Epidermal melanocyte (primary cell): ENCODE data around the gene GDA.
"Not testable (repeated sequence)": the region's sequence is repeated elsewhere in the genome, so short reads cannot be mapped to it uniquely, and the experiment has no call there.

Experiments
- DNase-seq: peaks from one replicate; pipeline ENCODE4 v3.0.0; 2011; ENCODE audit warnings: low spot score; ENCODE audit not compliant: insufficient read length

Gene GDA

DNA sequence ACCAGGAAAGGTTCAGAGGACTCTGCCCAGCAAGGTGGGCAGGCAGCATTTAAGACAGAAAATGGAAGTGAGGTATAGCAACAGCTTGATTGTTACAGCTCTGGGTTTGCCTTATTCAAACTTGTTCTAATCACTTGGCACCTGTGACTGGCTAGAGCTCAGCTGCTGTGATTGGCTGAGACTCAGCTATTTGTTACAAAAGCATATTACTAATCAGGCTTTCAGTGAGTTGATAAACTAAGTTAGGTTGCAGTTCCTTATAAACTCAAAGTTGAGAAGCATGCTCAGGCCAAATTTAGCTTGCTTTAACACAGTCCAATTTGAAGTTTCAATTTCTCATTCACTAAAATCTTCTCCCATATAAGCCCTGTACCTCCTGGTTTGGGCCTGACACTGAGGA lies 56.3 kb downstream of the GDA start:
- DNase-seq: no peak

DNA sequence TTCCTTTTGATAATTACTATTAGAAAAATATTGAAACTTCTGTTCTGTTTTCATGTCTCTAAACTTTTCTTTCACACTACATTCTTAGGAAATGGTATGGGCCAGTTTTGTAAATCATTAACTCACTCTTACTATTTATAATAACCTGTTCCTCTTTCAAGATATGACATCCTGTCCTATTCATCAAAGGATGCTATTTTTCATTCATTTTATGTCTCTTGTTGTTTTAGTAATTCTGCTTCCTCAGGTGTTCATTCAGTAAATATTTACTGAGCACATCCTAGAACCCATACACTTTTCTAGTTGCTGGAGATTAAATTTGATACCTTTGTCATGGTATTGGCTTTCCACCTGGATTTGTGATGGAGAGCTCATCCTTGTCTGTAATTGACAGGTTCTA lies 58.0 kb downstream of the GDA start:
- no peak for DNase-seq

DNA sequence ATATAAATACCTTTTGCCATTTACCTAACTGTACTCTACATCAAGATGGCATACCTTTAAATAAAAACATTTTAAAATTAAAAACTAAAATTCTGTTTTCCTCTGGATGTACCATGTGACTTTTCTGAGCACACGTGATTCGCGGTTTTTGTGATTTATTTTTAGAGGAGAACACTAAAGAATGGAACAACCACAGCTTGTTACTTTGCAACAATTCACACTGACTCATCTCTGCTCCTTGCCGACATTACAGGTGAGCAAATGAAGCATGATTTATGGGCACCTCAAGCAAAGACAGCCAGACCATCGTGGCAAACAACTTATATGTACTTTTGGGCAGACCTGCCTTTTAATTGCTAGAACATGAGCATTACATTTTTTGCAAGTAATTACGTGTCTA lies 61.3 kb downstream of the GDA start:
- DNase-seq: no peak

DNA sequence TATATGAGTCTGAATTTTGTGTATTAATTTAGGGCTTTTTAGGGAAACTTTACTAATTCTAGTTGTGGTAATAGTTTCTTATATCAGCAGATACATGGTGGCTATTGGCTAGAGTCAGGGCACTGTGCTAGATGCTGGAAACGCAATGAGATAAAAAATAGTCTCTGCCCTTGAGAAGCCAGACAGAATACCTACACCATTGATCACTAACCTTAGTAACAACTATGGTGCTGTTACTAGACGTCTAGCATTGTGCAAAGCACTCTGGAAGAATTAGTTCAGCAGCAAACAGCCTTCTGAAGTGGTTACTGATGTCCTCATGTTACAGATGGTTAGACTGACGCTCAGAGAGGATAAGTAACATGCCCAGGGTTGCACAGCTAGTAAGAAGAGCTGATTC lies 61.8 kb downstream of the GDA start:
- DNase-seq: no peak

DNA sequence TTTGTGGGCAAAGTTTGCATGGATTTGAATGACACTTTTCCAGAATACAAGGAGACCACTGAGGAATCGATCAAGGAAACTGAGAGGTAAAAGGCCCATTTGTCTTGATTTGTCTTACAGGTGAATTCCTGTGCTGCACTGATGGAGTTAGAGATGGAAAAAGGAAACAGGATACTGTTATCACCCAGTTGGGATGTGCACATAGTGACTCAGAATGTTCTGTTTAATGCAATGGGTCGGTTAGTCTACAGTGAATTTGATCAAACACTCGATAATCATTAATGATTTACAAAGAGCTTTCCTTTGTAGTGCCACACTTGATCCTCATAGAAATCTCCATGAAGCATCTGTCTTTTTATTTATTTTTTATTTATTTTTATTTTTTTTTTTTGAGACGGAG lies 64.7 kb downstream of the GDA start:
- no peak for DNase-seq

DNA sequence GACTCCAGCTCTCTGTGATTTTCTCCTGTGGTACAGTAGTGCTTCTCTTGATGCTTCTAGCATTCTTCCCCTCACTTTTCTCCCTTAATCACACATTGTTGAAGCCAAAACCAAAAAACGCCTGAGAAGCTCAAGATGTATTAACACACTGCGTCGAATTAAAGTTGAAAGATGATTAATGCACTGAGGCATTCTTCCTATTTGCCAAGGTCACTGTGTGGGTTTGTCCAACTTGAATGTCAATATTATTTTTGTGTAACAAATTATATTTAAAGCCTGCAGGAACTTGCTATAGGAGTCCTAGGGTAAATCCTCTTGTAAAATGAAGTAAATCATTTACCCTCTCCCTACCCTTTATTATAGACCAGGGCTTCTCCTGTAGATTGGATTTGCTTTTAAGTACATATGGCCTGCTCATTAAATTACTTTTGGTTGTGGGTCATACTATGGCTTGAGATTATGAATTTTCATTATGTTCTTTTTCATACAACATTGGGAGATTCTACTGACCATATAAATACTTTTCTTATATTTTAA lies 68.1 kb downstream of the GDA start:
- no peak for DNase-seq

DNA sequence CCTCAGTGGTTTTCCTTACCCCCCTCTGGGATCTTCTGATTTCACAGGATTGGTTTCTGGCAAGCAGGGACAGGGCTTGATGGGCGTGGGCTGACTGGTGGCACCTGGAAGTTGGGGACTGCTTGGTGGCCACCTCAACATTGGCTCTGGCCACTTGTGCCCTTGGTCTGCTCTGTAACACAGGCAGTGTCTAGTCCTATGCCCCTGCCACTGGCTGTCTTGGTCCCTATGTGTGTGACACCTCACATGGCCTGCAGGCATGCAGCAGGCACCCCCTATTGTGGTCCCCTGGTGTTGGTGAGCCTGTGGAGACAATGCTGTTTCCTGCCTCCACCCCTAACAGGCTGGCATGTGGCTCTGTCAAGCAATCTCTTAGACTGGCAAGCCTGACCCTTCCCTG lies 71.3 kb downstream of the GDA start:
- no peak for DNase-seq

DNA sequence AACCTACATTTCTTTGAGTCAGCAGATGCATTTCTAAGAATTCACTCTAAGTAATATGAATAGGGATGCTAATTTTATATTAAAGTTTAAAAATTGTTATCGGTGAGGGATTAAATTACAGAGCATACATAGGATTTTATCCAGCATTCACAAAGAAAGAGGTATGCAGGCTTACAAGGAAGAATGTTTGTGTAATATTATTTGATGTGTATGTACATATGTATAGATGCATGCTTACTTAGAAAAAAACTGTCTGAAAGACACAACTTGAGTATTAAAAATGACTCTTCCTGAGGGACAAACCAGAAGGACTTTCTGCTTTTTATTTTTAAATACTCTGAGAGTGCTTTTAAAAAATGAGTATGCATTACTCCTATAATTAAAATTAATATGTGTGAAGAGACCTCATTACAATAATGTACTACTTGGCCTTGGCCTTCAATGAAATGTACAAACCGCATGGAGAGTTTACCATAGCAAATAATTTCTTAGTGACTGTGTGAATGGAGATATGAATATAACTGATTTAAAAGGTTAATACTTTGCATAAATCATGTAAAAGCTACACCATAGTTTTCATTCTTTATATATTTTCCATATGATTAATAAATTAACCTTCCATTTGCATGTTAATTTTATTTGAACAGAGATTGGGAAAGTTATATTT lies 77.0 kb downstream of the GDA start:
- no peak for DNase-seq

DNA sequence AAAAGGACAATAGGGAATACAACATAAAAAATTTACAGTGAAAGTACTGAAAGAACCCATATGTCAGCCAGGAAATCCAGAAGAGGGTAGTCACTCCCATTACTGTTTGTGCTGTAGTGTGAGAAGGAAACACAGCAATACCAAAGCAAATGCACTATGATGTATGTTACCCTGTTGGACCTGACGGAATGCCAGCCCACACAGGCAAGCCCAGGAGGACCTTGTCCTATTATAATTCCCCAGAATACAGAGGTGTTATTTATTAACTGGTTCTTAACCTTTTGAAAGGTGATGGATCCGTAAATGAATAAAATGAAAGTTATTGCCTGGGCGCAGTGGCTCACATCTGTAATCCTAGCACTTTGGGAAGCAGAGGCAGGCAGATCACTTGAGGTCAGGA lies 79.0 kb downstream of the GDA start:
- no peak for DNase-seq

DNA sequence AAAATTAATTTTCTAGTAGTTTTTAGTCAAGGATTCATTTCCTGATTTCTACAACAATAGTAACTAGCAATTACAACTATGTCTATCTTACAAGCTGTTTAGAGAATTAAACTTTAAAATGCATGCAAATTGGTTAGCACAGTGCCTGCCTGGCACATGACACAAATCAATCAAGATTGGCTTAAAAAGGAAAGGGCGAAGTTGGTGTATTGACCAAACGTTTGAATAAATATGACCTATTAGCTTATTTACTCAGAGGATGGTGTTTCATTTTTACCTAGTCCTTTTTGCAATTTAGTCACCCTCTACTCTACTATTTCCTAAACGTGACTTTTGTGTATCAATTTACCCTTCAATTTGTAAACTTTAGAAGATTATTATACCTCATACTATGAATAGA lies 83.5 kb downstream of the GDA start:
- DNase-seq: no peak

DNA sequence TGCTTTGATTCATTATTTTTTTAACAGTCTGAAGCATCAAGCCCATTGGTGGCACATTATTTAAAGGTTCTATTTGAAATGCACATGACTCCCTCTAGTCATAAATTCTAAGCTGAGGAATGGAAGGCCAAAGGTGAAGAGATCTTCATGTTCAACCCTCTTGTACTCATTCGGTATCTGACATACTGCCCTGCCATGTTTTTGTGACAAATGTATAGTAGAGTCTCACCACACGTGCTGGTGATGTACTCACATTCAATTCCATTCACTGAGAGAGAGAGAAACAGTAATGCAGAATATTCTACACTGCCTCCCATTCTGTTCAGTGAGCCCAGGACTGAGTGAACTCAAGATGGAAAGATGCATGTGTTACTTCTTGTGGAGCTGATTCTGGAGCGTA lies 98.3 kb downstream of the GDA start:
- no peak for DNase-seq

DNA sequence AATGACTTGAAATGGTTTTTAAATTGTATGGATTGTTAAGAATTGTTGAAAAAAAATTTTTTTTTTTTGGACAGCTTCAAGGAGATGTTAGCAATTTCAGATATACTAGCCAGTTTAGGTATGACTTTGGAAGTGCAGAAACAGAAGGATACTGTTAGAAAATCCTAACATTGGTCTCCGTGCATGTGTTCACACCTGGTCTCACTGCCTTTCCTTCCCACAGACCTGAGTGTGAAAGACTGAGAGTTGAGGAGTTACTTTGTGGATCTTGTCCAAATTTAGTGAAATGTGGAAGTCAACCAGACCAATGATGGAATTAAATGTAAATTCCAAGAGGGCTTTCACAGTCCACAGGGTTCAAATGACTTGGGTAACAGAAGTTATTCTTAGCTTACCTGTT lies 102.3 kb downstream of the GDA start:
- no peak for DNase-seq

DNA sequence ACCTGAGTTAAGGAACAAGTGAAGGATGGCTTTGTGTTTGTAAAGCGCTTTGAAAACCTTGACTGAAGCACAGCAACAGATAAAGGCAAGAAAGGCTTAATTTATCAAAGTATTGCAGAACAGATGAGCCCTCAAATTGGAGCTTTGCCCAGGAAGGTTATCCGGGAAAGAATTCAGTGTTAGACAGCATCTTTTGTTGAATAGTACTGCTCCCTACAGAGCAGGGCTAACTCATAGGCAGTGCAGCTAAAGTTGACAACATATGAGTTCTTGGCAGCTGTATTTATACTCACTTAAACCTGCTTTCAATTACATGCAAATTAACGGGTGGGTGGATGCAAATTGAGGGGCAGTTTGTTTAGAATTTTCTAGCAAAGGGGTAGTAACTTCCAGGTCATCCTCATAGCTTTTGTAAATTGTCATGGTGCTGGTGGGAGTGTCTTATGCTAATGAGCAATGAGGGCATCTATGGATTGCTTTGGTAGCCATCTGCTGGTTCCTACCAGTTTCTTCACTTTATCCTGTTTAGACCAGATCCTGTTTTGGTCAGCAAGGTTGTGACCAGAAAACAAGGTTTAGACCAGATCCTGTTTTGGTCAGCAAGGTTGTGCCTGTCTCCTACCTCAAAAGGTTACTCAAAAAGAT lies 105.8 kb downstream of the GDA start:
- no peak for DNase-seq

DNA sequence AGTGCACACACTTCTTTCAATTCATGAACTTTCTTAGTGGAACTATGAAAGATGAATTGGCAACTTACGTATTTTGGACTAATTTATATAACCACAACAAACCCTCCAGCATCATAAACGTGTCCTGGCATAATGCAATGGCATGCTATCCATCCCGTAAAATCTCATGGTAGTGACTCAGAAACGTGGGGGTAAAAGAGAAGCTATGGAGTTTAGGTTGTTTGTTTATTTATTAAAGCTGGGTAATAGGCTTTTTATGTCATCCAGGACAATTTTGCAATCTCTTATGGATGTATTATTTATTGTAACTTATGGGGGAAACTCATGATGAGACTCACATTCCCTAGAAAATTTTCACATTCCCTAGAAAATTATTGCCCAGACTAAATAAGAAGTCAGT lies 106.3 kb downstream of the GDA start:
- no peak for DNase-seq

DNA sequence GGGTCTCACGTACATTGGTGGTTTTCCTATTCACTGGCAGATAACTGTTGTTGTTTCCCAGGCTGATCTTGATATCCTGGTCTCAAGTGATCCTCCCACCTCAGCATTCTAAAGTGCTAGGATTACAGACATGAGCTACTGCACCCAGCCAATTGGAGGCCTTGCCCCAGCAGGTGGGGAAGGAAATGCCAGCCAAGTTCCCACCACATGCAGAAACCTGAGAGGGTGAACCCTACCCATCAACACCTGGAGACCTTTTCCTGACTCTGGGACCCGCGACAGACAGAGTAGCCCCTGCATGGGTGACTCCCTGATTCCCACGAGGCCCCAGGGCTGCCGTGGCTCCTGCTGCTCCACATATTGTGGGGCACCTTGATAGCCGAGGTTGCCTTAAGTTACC lies 107.7 kb downstream of the GDA start:
- no peak for DNase-seq

DNA sequence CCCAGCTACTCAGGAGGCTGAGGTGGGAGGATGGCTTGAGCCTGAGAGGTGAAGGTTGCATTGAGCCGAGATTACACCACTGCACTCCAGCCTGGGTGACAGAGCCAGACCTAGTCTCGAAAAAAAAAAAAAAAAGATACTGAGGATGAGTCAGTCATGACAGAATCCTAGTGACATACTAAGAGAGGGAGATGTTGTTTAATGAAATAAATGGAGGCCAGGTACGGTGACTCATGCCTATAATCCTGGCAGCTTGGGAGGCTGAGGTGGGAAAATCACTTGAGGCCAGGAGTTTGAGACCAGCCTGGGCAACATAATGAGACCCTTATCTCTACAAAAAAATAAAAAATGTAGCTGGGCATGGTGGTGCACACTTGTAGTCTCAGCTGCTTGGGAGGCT lies 108.6 kb downstream of the GDA start:
- DNase-seq: no peak

DNA sequence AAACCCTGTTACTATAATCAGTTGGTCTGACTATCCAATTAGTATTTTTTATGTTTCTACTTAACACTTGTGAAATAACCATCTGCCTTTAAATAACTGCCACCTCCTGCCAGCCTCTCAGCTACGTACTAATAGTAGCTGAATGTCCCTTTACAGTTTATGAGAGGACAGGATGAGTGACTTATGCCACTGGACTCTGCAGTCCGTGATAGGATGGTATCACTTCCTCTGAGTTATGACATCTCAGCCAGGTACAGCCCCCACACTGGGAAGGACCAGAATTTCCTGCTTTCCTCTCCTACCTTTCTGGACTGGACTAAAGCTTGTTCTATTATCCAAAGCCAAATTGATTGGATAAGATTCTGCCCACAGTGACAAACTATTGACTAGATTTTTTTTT lies 112.8 kb downstream of the GDA start:
- DNase-seq: no peak

DNA sequence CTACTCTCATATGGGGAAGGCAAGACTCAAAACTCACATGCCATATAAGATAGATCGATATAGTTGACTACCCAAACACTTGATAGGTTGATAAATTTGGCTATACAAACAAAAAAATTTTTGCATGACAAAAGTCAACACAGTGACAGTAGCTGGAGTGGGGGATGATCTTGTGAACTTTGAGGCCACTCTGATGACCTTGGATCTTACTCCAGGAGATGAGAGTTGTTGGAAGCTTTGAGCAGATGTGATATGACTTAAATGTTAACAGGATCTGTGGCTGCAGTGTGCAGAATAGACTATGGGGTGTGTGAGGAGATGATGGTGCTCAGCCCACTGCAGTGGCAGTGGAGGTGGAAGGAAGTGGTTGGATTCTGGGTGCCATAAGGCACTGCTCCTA lies 114.3 kb downstream of the GDA start:
- DNase-seq: no peak

DNA sequence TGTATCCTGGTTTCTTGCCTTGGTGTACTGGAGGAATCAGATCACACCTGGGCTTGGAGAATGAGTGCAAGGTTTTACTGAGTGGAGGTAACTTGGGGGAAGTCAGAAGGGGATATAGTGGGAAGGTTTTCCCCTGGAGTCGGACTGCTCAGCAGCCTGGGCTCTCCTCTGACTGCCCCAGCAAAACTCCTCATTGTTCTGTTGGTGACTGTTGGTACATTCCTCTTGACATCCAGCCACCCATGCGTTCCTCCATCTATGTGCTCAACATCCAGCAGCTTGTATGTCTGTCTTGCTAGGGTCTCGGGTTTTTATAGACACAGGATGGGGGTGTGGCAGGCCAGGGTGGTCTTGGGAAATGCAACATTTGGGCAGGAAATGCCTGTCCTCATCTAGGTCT lies 119.7 kb downstream of the GDA start:
- no peak for DNase-seq

DNA sequence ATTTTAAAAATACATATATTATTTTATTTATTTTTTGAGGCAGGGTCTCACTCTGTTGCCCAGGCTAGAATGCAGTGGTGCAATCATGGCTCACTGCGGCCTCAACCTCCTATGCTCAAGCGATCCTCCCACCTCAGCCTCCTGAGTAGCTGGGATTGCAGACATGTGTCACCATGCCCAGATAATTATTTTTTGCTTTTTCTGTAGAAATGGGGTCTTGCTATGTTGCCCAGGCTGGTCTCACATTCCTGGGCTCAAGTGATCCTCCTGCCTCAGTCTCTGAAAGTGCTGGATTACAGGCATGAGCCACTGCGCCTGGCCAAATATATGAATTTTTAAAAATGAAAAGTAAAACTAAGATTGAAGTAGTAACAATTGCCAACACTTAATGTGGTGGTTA lies 121.1 kb downstream of the GDA start:
- not testable (repeated sequence) for DNase-seq

DNA sequence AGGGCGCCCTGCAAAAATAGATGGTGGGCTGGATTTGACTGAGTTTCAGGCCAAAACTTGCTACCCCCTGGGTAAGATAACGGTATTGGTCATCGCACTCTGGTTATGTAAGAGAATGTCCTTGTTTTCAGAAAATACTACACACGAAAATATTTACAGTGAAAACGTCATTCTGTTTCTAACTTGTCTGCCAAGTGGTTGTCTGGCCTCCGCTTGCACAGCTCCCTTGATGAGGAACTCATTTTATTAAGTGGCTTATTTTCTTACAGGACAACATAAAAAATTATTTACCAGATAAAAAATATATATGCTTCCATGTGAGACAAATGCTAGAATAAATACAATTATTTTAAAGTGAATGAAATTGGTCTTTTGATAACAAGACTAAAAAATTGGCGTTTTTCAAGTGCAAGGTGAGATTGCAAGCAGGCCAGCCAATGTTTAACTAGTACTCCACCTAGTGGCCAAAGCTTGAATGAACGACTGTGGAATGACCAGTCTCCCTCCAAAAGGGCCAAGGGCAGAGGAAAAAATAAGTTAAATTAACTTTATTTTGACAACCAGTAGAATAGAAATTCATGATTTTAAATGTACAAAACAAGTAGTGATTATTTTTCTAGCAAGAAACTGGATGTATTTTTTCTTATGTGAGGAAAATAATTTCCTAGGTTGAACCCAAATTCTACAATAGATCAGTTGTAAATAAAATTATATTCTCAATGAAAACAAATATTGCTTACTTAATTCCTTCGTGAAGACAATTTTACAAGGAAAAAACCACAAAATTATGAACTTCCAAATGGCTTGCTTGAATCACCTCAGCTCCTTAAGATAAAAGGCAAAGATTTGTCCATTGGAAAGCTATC lies 122.6 kb downstream of the GDA start:
- DNase-seq: peak; percentile 83

DNA sequence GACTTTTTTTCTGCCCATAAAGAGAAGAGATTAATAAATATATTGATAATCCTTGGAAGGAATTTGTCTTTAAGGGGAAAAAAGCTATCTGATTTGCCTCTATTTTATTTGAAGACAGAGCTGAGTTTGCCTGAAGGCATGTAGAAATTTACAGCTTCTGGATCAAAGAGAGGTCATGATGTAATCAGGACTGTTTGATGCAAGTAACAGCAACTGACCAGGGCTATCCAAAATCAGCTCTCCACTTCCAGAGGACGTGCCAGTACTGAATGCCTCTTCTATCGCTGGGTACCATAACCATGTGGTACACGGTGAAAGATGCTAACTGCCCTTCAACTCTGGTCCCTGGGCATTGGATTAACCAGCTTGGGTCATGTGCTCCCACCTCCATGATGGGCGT lies 125.2 kb downstream of the GDA start:
- no peak for DNase-seq
